ENCODE data around the gene CES2. TPM values are rescaled to one million over a fixed set of nuclear protein-coding genes. Genes with fewer than 3 reads are reported as not detected.

CES2 gene
- total and polyA plus RNA-seq, 2 donors (not counting 3 experiments of a cell fraction or from before 2014, with no cell fraction given), result 19.1 to 28.8 TPM

DNA sequence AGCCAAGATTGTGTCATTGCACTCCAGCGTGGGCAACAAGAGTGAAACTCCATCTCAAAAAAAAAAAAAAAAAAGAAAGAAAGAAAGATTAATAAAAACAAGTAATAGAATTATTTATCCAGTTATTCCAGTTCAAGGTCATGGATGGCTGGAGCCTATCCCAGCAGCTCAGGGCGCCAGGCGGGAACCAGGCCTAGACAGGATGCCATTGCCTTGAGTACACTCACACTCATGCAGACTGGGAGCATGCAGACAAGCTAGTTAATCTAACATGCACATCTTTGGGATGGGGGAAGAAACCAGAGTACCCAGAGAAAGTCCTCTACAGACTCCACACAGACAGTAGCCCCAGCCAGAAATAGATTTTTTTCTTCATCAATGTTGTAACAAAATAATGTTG lies 37.1 kb upstream of the CES2 start:
- dilution Hi-C loops (cut with MboI; ENCODE audit: extremely low pct_ligation_motif_present, low sequenced_read_pairs) (no loop called here), intact Hi-C loops (cut with micrococcal nuclease) (loop anchor here (10.0 kb wide), 1 partner anchor 1957 kb away; no protein-coding TSS in a partner anchor)
- CTCF ChIA-PET, result interaction anchor here (0.9 to 2.1 kb wide), 3 partner anchors 12 to 257 kb away, joined by 3 to 11 read pairs (median 4); no protein-coding TSS in a partner anchor
- no peaks in the 10 kb centered on the region for H3K9me3 ChIP-seq (replicated peaks; ENCODE audit: control insufficient read depth, insufficient read depth, low read length)
- no peak overlapping the region for H3K4me2 ChIP-seq (ENCODE audit: insufficient read depth, low read length)
- DNase-seq (ENCODE audit: low read depth, low spot score) (no peak), FAIRE-seq (no peak)
- POLR2A ChIA-PET, result no interaction called here
- H3K36me3 ChIP-seq (ENCODE audit: control insufficient read depth in 2 of 2, extremely low read depth in 1 of 2, insufficient read depth in 2 of 2, low read length in 2 of 2), result no peaks in the 10 kb centered on the region
- H3K27ac ChIP-seq (ENCODE audit: insufficient read depth, low read depth, low read length), result no peak overlapping the region
- BruUV-seq (replicated peaks), result no TSS peak
- no peak overlapping the region for H2AFZ ChIP-seq (ENCODE audit: low read depth, low read length)
- no peaks in the 10 kb centered on the region for H4K20me1 ChIP-seq (replicated peaks; ENCODE audit: control insufficient read depth, extremely low read depth, insufficient read depth, low read length)
- no peak overlapping the region for H3K4me3 ChIP-seq (replicated peaks in 1 of 3; ENCODE audit: insufficient read depth in 1 of 3, low read depth in 1 of 3, low read length in 3 of 3)
- H3K9ac ChIP-seq (replicated peaks; ENCODE audit: extremely low read depth, insufficient read depth, low read length), result no peak overlapping the region
- H3K4me1 ChIP-seq (ENCODE audit: control insufficient read depth, extremely low read depth, insufficient read depth, low read length), result peaks cover 8% of the 10 kb centered on the region
- no peaks in the 10 kb centered on the region for H3K27me3 ChIP-seq (ENCODE audit: control insufficient read depth in 2 of 2, insufficient read depth in 2 of 2, low read length in 2 of 2)
- TF ChIP-seq, protein P1, sequence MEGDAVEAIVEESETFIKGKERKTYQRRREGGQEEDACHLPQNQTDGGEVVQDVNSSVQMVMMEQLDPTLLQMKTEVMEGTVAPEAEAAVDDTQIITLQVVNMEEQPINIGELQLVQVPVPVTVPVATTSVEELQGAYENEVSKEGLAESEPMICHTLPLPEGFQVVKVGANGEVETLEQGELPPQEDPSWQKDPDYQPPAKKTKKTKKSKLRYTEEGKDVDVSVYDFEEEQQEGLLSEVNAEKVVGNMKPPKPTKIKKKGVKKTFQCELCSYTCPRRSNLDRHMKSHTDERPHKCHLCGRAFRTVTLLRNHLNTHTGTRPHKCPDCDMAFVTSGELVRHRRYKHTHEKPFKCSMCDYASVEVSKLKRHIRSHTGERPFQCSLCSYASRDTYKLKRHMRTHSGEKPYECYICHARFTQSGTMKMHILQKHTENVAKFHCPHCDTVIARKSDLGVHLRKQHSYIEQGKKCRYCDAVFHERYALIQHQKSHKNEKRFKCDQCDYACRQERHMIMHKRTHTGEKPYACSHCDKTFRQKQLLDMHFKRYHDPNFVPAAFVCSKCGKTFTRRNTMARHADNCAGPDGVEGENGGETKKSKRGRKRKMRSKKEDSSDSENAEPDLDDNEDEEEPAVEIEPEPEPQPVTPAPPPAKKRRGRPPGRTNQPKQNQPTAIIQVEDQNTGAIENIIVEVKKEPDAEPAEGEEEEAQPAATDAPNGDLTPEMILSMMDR (IDR thresholded peaks at IDR 0.05; ENCODE audit: extremely low read depth in 1 of 2, insufficient read depth in 1 of 2, low read depth in 1 of 2, low read length in 2 of 2), result no peak
- TF ChIP-seq FOS (IDR thresholded peaks at IDR 0.05; ENCODE audit: borderline replicate concordance, insufficient read depth, low read length), result no peak
- TF ChIP-seq MYC (IDR thresholded peaks at IDR 0.05; ENCODE audit: low read depth, low read length), result no peak
- TF ChIP-seq POLR2A (IDR thresholded peaks at IDR 0.05; ENCODE audit: low read depth, low read length), result no peak
- no peak for TF ChIP-seq GATA2 (IDR thresholded peaks at IDR 0.05; ENCODE audit: insufficient read depth, insufficient read length, low read depth, low read length)
- TF ChIP-seq, protein P2, sequence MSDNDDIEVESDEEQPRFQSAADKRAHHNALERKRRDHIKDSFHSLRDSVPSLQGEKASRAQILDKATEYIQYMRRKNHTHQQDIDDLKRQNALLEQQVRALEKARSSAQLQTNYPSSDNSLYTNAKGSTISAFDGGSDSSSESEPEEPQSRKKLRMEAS (IDR thresholded peaks at IDR 0.05; ENCODE audit: insufficient read depth, insufficient read length), result no peak
- no peak for TF ChIP-seq EZH2 (IDR thresholded peaks at IDR 0.05; ENCODE audit: borderline replicate concordance, low read depth, low read length, severe bottlenecking)
- TF ChIP-seq POLR2AphosphoS5 (IDR thresholded peaks at IDR 0.05; ENCODE audit: insufficient read depth, low read depth, low read length), result no peak
- TF ChIP-seq JUN (IDR thresholded peaks at IDR 0.05; ENCODE audit: borderline replicate concordance, insufficient read depth, insufficient read length, low read depth), result no peak
- no peaks in the 10 kb centered on the region for H3K79me2 ChIP-seq (ENCODE audit: control insufficient read depth, insufficient read depth, low read length)
- H3K9me1 ChIP-seq (replicated peaks; ENCODE audit: control insufficient read depth, extremely low read depth, insufficient read depth, low read length), result no peaks in the 10 kb centered on the region

Data from endothelial cell of umbilical vein (primary cell).